HG03354 (cell line): ENCODE data around the gene CRMP1.
"Not testable (repeated sequence)": the region's sequence is repeated elsewhere in the genome, so short reads cannot be mapped to it uniquely, and the experiment has no call there.

Experiments used
- ATAC-seq: cut with Tn5 transposase; IDR thresholded peaks from one replicate; pipeline ENCODE4 v1.9.1; 2021; ENCODE audit warnings: mild to moderate bottlenecking; ENCODE audit not compliant: unreplicated experiment, poor library complexity, severe bottlenecking

CRMP1 gene

DNA sequence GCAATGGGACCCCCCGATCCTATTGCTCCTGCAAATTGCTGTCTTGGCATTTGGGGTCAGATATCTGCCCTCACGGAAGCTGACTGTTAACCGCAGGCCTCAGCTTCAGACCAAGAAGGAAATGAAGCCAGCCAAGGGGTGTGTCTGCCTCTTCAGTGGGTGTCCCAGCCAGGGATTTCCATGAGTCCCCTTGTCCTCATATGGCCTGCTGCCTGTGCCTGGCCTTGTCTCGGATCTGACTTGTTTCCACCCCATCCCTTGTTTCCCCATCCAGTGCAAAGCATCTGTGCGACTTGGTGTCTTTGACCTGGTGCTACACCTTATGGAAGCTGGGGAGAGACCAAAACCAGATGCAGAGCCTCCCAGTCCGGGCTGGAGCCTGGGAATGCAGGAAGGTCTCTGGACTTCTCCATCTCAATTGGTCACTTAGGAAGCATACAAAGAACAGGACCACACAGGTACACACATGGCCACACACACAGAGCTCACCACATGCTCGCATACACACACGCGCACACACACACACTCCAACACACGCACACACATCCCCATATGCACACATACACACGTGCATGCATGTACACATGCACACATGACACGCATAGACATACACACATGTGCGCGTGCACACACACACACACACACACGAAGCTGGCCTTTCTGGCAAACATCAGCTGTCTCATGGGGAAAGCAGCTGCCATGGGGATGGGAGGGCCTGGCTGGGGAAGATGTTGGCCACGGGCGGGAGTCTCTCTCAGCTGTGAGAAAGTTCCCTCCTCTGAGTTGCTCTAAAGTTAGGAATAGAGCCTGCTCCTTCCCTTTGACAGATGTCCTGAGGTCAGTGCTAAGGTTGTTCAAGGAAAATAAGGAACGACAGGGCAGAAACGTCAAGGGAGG, 65.5 kb downstream of the CRMP1 start:
- ATAC-seq: no peak

- ATAC-seq: no peak
Observed at GRCh38 chr4:5826437-5827107, 66.3 kb downstream of the CRMP1 start.

DNA sequence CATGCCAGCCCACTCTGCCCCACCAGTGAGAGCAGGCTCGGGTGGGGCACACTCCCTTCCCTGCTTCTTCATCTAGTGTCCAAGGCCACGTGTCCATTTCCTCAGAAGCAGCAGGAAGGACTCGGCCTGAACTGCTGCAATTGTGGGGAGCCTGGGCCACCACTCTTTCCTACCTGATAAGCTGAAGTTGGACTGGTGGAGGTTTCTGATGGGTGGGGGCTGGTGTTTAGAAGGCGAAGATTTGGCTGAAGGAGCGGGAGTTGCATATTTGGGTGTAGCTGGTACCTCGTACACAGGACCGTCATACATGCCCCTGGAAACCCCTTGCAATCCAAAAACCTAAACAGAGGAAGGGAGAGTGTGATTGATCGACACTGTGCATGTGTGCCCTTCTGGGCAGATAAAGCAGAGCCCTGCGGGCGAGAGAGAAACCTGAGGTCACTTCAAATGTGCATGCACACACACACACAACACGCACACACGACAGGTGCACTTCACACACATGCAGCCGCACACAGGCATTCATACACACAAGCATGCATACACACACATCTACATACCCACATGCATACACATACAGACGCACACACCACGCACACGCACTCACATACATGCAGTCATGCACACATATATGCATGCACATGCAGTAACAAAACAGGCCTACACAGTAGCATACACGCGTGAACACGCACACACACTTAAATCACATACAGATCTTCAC, 67.4 kb downstream of the CRMP1 start:
- ATAC-seq: no peak

GRCh38 chr4:5824635-5825034, 68.3 kb downstream of the CRMP1 start:
- ATAC-seq: no peak

DNA sequence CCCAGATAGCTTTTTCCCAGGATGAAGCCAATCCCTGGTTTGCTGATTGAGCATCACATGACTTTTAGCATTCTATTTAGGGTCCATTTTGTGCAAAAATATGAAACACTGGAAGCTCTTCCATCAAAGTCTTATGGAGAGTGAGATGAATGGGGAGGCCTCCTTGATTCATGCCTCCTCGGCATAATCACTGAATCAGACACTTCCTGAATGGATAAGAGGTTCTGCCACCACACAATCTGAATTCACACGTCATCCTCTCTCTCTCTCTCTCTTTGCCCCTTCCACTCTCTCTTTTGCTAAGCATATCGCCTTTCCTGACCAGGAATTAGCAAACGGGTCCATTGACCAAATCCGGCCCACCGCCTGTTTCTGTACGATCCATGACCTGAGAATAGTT, 68.7 kb downstream of the CRMP1 start:
- no peak for ATAC-seq

DNA sequence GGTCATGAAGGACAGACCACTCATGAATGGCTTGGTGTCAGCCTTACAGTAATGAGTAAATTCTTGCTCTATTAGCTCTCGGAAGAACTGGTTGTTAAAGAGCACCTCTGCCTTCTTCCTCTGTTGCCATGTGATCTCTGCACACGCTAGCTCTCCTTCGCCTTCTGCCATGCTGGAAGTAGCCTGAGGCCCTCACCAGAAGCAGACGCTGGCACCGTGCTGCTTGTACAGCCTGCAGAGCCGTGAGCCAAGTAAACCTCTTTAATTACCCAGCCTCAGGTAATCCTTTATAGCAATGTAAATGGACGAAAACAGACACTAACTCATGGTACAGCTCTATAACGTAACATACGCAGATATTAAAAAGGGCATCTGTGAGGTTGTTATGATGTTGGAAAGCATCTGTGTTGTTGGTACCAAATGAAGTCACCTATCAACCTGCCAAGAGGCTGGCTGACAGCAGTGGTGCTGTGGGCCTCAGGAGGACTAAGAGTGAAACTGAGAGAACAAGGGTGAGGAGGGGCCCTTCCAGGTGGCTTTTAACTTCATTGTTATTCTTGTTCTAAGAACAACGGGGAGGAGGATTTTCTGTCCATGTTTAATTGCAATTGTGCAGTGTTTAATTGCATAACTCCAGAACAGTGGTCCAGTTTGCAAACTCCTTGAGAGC, 69.2 kb downstream of the CRMP1 start:
- no peak for ATAC-seq

DNA sequence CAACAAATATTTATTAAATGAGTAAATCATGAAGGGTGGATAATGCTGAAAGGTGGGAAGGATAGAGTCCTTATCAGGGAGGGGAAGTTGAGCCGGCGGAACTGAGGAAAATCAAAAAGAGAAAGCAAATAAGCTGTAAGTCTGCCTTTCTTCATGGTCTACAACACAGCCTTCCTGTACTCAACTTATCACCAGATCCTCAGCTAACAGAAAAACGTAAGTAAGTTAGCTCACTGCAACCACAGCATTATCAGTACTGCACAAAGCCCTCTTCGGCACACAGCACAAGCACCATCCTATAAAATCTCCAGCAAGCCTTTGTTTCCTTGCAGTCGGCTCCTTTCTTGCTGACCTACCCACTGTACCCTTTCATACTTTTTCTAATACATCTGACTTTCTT, 70.3 kb downstream of the CRMP1 start:
- ATAC-seq: no peak

GRCh38 chr4:5821665-5822358, 71.1 kb downstream of the CRMP1 start:
- ATAC-seq: no peak

DNA sequence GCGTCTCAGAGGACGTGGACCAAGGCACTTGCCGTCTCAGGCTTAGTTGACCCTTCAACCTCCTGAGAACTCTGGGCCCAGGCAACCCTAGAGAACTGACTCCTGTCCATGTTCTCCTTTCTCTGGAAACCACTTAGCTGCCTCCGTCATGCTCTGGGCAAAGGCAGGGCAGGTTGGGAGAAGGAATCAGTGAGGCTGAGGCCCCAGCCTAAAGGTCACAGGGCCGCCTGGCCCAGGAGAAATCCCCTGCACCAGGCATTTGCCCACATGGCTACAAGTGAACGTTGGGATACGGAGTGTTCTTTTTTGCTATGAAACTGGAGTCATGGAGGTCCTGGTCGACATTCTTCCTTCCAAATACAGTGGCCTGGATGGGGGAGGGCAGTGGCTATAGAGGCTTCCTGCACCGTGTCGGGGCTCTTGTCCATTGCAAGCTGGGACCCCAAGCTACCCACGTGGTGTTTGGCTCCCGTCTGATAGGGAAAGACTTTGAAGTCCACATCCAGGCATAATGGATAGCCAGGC, 76.0 kb downstream of the CRMP1 start:
- ATAC-seq: no peak

DNA sequence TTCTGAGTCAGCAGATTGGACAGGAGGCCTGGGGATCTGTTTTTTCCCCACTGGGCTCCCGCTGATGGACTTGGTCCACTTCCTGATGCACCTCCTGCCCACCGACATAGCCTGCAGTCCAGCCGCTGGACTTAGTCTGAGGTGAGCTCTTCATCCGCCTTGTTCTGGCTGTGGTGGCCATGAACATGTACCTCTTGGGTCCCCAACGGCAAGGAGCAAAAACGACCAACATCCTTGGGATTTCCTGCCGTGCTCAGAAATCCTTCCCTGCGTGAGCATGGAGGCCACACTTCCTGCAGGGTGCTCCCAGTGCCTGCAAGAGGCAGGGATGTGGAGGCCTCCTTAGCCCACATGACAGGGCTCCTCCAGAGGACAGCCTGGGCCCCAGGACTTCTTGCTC, 76.8 kb downstream of the CRMP1 start:
- ATAC-seq: no peak

- ATAC-seq: no peak
Observed at GRCh38 chr4:5815641-5816040, 77.2 kb downstream of the CRMP1 start.

DNA sequence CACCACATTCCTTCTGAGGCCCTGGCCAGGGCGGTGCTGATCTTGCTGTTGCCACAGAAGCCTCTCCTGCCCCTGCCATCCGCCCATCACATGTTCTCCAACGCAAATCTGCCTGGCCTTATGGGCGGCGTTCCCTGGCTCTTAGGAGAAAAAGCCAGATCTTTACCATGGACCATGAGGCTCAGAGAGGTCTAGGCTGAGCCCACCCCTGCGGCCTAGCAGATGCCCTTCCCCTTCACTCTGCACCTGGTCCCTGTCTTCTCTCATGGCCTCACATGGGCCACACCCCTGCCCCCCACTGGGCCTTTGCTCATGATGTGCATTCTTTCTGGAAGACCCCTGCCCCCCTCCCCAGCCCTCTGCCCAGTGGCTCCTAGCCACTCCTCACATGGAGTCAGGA, 78.5 kb downstream of the CRMP1 start:
- ATAC-seq: no peak

- no peak for ATAC-seq
Observed at GRCh38 chr4:5813882-5814255, 79.0 kb downstream of the CRMP1 start.

- no peak for ATAC-seq
Observed at GRCh38 chr4:5812506-5813229, 80.2 kb downstream of the CRMP1 start.

DNA sequence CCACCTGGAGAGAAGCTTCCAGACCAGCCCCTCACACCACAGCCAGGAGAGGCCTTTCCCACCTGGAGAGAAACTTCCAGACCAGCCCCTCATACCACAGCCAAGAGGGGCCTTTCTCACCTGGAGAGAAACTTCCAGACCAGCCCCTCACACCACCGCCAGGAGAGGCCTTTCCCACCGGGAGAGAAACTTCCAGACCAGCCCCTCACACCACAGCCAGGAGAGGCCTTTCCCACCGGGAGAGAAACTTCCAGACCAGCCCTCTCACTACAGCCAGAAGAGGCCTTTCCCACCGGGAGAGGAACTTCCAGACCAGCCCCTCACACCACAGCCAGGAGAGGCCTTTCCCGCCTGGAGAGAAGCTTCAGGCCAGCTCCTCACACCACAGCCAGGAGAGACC, 80.8 kb downstream of the CRMP1 start:
- ATAC-seq: not testable (repeated sequence)

DNA sequence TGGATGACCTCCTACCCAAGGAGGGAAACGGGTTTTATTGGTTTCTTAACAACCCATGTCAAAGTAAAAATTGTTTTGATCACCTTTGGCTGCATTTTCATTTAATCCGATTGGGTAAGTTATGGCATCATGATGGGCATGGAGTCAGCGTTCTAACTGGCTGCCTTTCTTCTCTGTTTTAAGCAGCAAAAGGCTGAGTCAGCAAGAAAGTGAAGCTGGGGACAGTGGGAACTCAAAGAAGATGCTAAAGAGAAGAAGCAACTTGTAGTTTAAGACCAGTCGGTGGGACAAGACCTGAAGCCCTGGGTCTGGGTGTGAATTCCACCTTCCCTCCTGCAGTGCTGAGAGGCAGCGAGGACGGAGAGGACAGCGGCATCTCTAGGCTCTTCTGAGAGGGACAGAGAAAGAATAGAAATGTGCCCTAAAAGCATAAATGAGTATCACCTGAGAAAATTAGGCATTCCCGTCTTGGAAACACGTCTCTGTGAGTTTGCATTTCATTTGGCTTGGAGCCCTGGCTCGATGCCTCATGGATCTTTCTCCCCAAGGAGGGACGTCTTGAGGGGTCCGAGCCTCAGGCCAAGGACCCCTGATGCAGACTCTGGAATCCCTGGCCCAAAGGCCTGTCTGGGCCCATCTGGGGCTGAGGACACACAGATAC, 82.0 kb downstream of the CRMP1 start:
- ATAC-seq: no peak

DNA sequence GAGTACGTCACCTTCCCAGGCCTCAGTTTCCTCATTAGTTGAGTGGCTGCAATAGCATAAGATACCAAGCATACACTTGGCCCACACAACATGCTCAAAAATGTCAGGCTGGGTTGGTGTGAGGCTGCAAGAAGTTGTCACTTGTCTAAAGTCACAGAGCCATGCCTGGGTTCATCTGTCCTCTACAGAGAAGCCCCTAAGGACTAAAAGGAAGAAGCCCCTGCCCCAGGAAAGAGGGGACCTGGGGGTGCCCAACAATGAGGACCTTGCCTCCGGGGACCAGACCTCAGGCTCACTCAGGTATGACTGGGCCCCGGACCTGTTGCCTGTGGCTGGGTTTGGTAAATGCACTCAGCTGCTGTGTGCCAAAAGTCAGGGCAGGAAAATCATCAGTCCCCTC, 82.7 kb downstream of the CRMP1 start:
- ATAC-seq: no peak

- no peak for ATAC-seq
Observed at GRCh38 chr4:5809216-5809776, 83.6 kb downstream of the CRMP1 start.
